Trophoblast cell (in vitro differentiated cells and primary cell): ENCODE results near the gene TRIM7. TPM values are rescaled to one million over a fixed set of nuclear protein-coding genes. Genes with fewer than 3 reads are reported as not detected.

Experiments
- DNase-seq, 2 donors: peaks; one replicate each; pipeline ENCODE4 v3.0.0-alpha.2; 2016
- H2AFZ ChIP-seq: 2 replicates; pipeline ENCODE4 v1.6.1; 2013; ENCODE audit warnings: low read length, moderate library complexity, mild to moderate bottlenecking; ENCODE audit not compliant: insufficient read depth, poor library complexity
- H2AK5ac ChIP-seq: 2 replicates; pipeline ENCODE4 v1.6.1; 2013; ENCODE audit warnings: mild to moderate bottlenecking, low read length
- H2BK120ac ChIP-seq: 2 replicates; pipeline ENCODE4 v1.6.1; 2013; ENCODE audit warnings: low read length, mild to moderate bottlenecking, moderate library complexity; ENCODE audit not compliant: insufficient read depth, poor library complexity
- H2BK12ac ChIP-seq: 2 replicates; pipeline ENCODE4 v1.6.1; 2013; ENCODE audit warnings: mild to moderate bottlenecking, low read length, moderate library complexity
- H2BK5ac ChIP-seq: 2 replicates; pipeline ENCODE4 v1.6.1; 2013; ENCODE audit warnings: low read length, low read depth, moderate library complexity, mild to moderate bottlenecking; ENCODE audit not compliant: poor library complexity
- H3K14ac ChIP-seq: 2 replicates; pipeline ENCODE4 v1.6.1; 2013; ENCODE audit warnings: mild to moderate bottlenecking, low read length
- H3K18ac ChIP-seq: 2 replicates; pipeline ENCODE4 v1.6.1; 2013; ENCODE audit warnings: mild to moderate bottlenecking, low read length
- H3K23ac ChIP-seq: 2 replicates; pipeline ENCODE4 v1.6.1; 2013; ENCODE audit warnings: low read length
- H3K27ac ChIP-seq: 2 replicates; pipeline ENCODE4 v1.5.1; 2013; ENCODE audit warnings: low read depth, mild to moderate bottlenecking, inconsistent platforms, low read length, moderate library complexity
- H3K27me3 ChIP-seq: 2 replicates; pipeline ENCODE4 v1.6.1; 2013; ENCODE audit warnings: inconsistent platforms, mild to moderate bottlenecking, low read length, moderate library complexity; ENCODE audit not compliant: insufficient read depth
- H3K36me3 ChIP-seq, 2 experiments: 1 replicate in 1 of 2; 2 replicates in 1 of 2; pipeline ENCODE4 v1.6.1; 2013; ENCODE audit warnings: low read length in 2 of 2, mild to moderate bottlenecking in 2 of 2, moderate library complexity in 1 of 2; ENCODE audit not compliant: insufficient read depth in 2 of 2, control insufficient read depth in 1 of 2
- H3K4ac ChIP-seq: 2 replicates; pipeline ENCODE4 v1.6.1; 2013; ENCODE audit warnings: low read depth, mild to moderate bottlenecking, low read length, moderate library complexity
- H3K4me1 ChIP-seq, 2 experiments: 1 replicate in 1 of 2; 2 replicates in 1 of 2; pipeline ENCODE4 v1.6.1; 2013; ENCODE audit warnings: low read length in 2 of 2, mild to moderate bottlenecking in 2 of 2, moderate library complexity in 1 of 2; ENCODE audit not compliant: insufficient read depth in 2 of 2, control insufficient read depth in 1 of 2
- H3K4me2 ChIP-seq: 2 replicates; pipeline ENCODE4 v1.6.1; 2013; ENCODE audit warnings: inconsistent platforms, mild to moderate bottlenecking, low read length, moderate library complexity
- H3K4me3 ChIP-seq: 2 replicates; pipeline ENCODE4 v1.5.1; 2013; ENCODE audit warnings: mild to moderate bottlenecking, low read depth, low read length, inconsistent platforms
- H3K79me1 ChIP-seq: one replicate; pipeline ENCODE4 v1.6.1; 2013; ENCODE audit warnings: low read length
- H3K79me2 ChIP-seq: 2 replicates; pipeline ENCODE4 v1.6.1; 2013; ENCODE audit warnings: low read length, mild to moderate bottlenecking; ENCODE audit not compliant: control insufficient read depth, insufficient read depth, poor library complexity
- H3K9ac ChIP-seq: 2 replicates; pipeline ENCODE4 v1.6.1; 2013; ENCODE audit warnings: mild to moderate bottlenecking, low read length
- H3K9me3 ChIP-seq: 2 replicates; pipeline ENCODE4 v1.6.1; 2013; ENCODE audit warnings: low read depth, mild to moderate bottlenecking, control low read depth, inconsistent platforms, low read length; ENCODE audit not compliant: insufficient read depth
- H4K12ac ChIP-seq: 2 replicates; pipeline ENCODE4 v1.6.1; 2013; ENCODE audit warnings: low read depth, mild to moderate bottlenecking, low read length, moderate library complexity
- H4K8ac ChIP-seq: 2 replicates; pipeline ENCODE4 v1.6.1; 2013; ENCODE audit warnings: low read depth, mild to moderate bottlenecking, low read length, moderate library complexity
- H4K91ac ChIP-seq: one replicate; pipeline ENCODE4 v1.6.1; 2013; ENCODE audit warnings: low read depth, mild to moderate bottlenecking, low read length, moderate library complexity
- WGBS: extraction: QIAGEN DNeasy Blood & Tissue Kit; methylation state at CpG from one replicate; pipeline ENCODE4 v1.1.7; 2013; ENCODE audit warnings: missing lambda C conversion rate; ENCODE audit not compliant: insufficient read length, insufficient coverage; ENCODE audit errors: extremely low coverage; 5-methylcytosine and 5-hydroxymethylcytosine counted together
- polyA plus RNA-seq: library from polyadenylated mRNA; stranded (reverse); fragments of 200-250 nt; gene quantifications from 2 replicates; pipeline ENCODE4 v1.2.3, GENCODE V29; 2013

TRIM7 gene
- polyA plus RNA-seq, result 0.04 and 0.07 TPM in 2 replicates

GRCh38 chr5:181204826-181205760, at the start of gene TRIM7:
TSS of gene TRIM7 (minus strand) at chr5:181205196. CDS start at chr5:181205110, 86 bp downstream.
- Histone ChIP-seq H2AFZ (peak within 1 kb of the TSS; percentile 81), H3K9ac (no peak within 1 kb of the TSS), H4K8ac (no peak within 1 kb of the TSS), H2AK5ac (no peak within 1 kb of the TSS), H3K14ac (no peak within 1 kb of the TSS), H3K27me3 (peaks cover 31% of the 10 kb centered on the region), H2BK120ac (no peak within 1 kb of the TSS), H3K36me3 (no peaks in the 10 kb centered on the region), H3K18ac (no peak within 1 kb of the TSS), H3K9me3 (peaks cover 3% of the 10 kb centered on the region), H4K91ac (no peak within 1 kb of the TSS), H3K79me2 (no peaks in the 10 kb centered on the region), H3K23ac (no peak within 1 kb of the TSS), H3K4me3 (peak within 1 kb of the TSS; percentile 66), H2BK5ac (no peak within 1 kb of the TSS), H2BK12ac (no peak within 1 kb of the TSS), H3K4ac (no peak within 1 kb of the TSS), H3K79me1 (no peaks in the 10 kb centered on the region), H3K27ac (no peak within 1 kb of the TSS), H3K4me2 (peak within 1 kb of the TSS; percentile 69), H4K12ac (no peak within 1 kb of the TSS), H3K4me1 (peaks cover 14 to 24% of the 10 kb centered on the region in 2 experiments)
- peak in 1 of 2 donors; percentile 46 for DNase-seq
- no CpG with 5 or more reads among the region's 94 CpGs for WGBS

GRCh38 chr5:181248277-181248676, 43.3 kb upstream of the TRIM7 start:
- Histone ChIP-seq H4K12ac (no peak overlapping the region), H3K9ac (peak overlapping the region; percentile 65), H3K79me1 (peaks cover 28% of the 10 kb centered on the region), H3K14ac (peak overlapping the region; percentile 79), H2BK120ac (no peak overlapping the region), H3K27me3 (no peaks in the 10 kb centered on the region), H2AFZ (peak overlapping the region; percentile 23), H3K4me1 (peaks cover 9 to 21% of the 10 kb centered on the region in 2 experiments), H2AK5ac (peak overlapping the region; percentile 44), H4K8ac (no peak overlapping the region), H3K4me2 (peak overlapping the region; percentile 80), H3K79me2 (peaks cover 40% of the 10 kb centered on the region), H3K18ac (peak overlapping the region; percentile 87), H3K9me3 (peaks cover 1% of the 10 kb centered on the region), H3K4me3 (peak overlapping the region; percentile 58), H3K27ac (peak overlapping the region; percentile 31), H4K91ac (peak overlapping the region; percentile 34), H3K36me3 (peaks cover 2 to 13% of the 10 kb centered on the region in 2 experiments), H3K4ac (peak overlapping the region; percentile 93), H2BK12ac (no peak overlapping the region), H2BK5ac (peak overlapping the region; percentile 72), H3K23ac (no peak overlapping the region)
- no CpG with 5 or more reads among the region's 4 CpGs for WGBS
- DNase-seq, result no peak

GRCh38 chr5:181246276-181247049, 41.5 kb upstream of the TRIM7 start:
- Histone ChIP-seq H3K9ac (peak overlapping the region; percentile 98), H3K9me3 (peaks cover 1% of the 10 kb centered on the region), H3K27me3 (no peaks in the 10 kb centered on the region), H2BK12ac (no peak overlapping the region), H3K79me1 (peaks cover 31% of the 10 kb centered on the region), H2BK120ac (peak overlapping the region; percentile 92), H3K23ac (no peak overlapping the region), H3K14ac (peak overlapping the region; percentile 99), H2AK5ac (peak overlapping the region; percentile 91), H3K27ac (peak overlapping the region; percentile 95), H4K12ac (peak overlapping the region; percentile 90), H3K4me2 (peak overlapping the region; percentile 67), H3K36me3 (peaks cover 13 to 17% of the 10 kb centered on the region in 2 experiments), H2AFZ (peak overlapping the region; percentile 81), H3K18ac (peak overlapping the region; percentile 85), H3K4me1 (peaks cover 12 to 29% of the 10 kb centered on the region in 2 experiments), H4K8ac (peak overlapping the region; percentile 90), H3K79me2 (peaks cover 54% of the 10 kb centered on the region), H2BK5ac (peak overlapping the region; percentile 86), H3K4ac (peak overlapping the region; percentile 98), H3K4me3 (peak overlapping the region; percentile 84), H4K91ac (peak overlapping the region; percentile 98)
- no CpG with 5 or more reads among the region's 55 CpGs for WGBS
- peak; percentile 94 to 96 for DNase-seq
